Choroid plexus epithelial cell (primary cell): Measurements from ENCODE around the gene KCTD15.

Source experiments
- DNase-seq: peaks from one replicate; pipeline ENCODE4 v3.0.0-alpha.2; 2010; ENCODE audit warnings: low read depth
- H3K4me3 ChIP-seq: 2 replicates; pipeline ENCODE4 v1.5.1; 2011; ENCODE audit warnings: low read depth, mild to moderate bottlenecking, control low read depth, low read length, moderate library complexity
- CTCF ChIP-seq: conservative IDR thresholded peaks from 2 replicates; pipeline ENCODE4 v1.5.1; 2011; ENCODE audit warnings: low read depth, mild to moderate bottlenecking, control low read depth, inconsistent platforms, low read length, moderate library complexity

KCTD15 gene

GRCh38 chr19:33795370-33796163 lies 1.1 kb upstream of the KCTD15 start:
- H3K4me3 ChIP-seq = peak overlapping the region; percentile 71
- DNase-seq = peak; percentile 85
- peak; percentile 56 for TF ChIP-seq CTCF

- no peak for TF ChIP-seq CTCF
- peak overlapping the region; percentile 71 for H3K4me3 ChIP-seq
- peak; percentile 76 for DNase-seq
These were observed 1.4 kb downstream of the KCTD15 start for GRCh38 chr19:33797802-33798671.

- peak overlapping the region; percentile 71 for H3K4me3 ChIP-seq
- TF ChIP-seq CTCF = no peak
- DNase-seq = peak; percentile 67
These were observed 2.0 kb downstream of the KCTD15 start for GRCh38 chr19:33798681-33799111.

GRCh38 chr19:33799476-33799875 lies 2.8 kb downstream of the KCTD15 start:
- no peak for TF ChIP-seq CTCF
- DNase-seq = no peak
- H3K4me3 ChIP-seq = no peak overlapping the region

GRCh38 chr19:33800012-33800680 lies 3.5 kb downstream of the KCTD15 start:
- DNase-seq = no peak
- H3K4me3 ChIP-seq = no peak overlapping the region
- TF ChIP-seq CTCF = no peak

DNA sequence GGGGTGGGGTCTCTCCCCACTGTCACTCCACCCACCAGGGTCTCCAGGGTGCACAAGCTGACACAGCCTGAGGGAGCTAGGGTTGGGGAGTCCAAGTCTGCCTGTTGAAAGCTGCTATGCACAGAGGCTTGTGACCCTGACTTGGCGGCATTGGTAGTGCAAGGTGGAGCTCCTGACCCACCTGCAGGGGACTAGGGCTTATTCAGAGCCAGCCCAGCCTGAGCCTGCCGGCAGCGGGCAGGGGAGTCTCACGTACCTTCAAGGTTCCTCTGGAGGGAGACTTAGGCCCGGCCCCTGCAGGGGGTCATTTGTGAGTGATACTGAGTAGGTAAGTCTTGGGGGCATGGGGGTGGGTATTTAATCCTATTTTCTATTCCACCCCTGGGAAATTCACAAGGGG lies 4.7 kb downstream of the KCTD15 start:
- no peak for DNase-seq
- no peak overlapping the region for H3K4me3 ChIP-seq
- no peak for TF ChIP-seq CTCF
